Hepatocyte (in vitro differentiated cells): ENCODE results near the gene SUCNR1. TPM values are rescaled to one million over a fixed set of nuclear protein-coding genes. Genes with fewer than 3 reads are reported as not detected.

ENCODE experiments used
- DNase-seq: peaks from one replicate; pipeline ENCODE4 v3.0.0-alpha.2; 2016; ENCODE audit warnings: low spot score
- H2AFZ ChIP-seq: fragments of 200-600 bp; sonication (generic); 2 replicates; pipeline ENCODE4 v1.6.0; 2016; ENCODE audit warnings: antibody characterized with exemption, mild to moderate bottlenecking
- H3K27ac ChIP-seq: fragments of 200-600 bp; sonication (generic); 2 replicates; pipeline ENCODE4 v1.5.1; 2016; ENCODE audit warnings: mild to moderate bottlenecking
- H3K27me3 ChIP-seq: fragments of 200-600 bp; sonication (generic); 2 replicates; pipeline ENCODE4 v1.6.1; 2016
- H3K36me3 ChIP-seq: fragments of 200-600 bp; sonication (generic); replicated peaks from 2 replicates; pipeline ENCODE4 v1.5.1; 2016; ENCODE audit warnings: low read depth; ENCODE audit not compliant: insufficient read depth
- H3K4me1 ChIP-seq: fragments of 200-600 bp; sonication (generic); 2 replicates; pipeline ENCODE4 v1.5.1; 2016; ENCODE audit warnings: mild to moderate bottlenecking, moderate library complexity; ENCODE audit not compliant: insufficient read depth
- H3K4me2 ChIP-seq: fragments of 200-600 bp; sonication (generic); 2 replicates; pipeline ENCODE4 v1.6.0; 2016
- H3K4me3 ChIP-seq: fragments of 200-600 bp; sonication (generic); 2 replicates; pipeline ENCODE4 v1.5.1; 2016; ENCODE audit warnings: mild to moderate bottlenecking
- H3K79me2 ChIP-seq: fragments of 200-600 bp; sonication (generic); 2 replicates; pipeline ENCODE4 v1.6.0; 2017; ENCODE audit warnings: mild to moderate bottlenecking
- H3K9me2 ChIP-seq: fragments of 200-600 bp; sonication (generic); replicated peaks from 2 replicates; pipeline ENCODE4 v1.6.0; 2017; ENCODE audit warnings: mild to moderate bottlenecking; ENCODE audit not compliant: insufficient read depth
- H3K9me3 ChIP-seq: fragments of 200-600 bp; sonication (generic); 2 replicates; pipeline ENCODE4 v1.5.1; 2016; ENCODE audit warnings: low read depth, mild to moderate bottlenecking
- H4K20me1 ChIP-seq: fragments of 200-600 bp; sonication (generic); 2 replicates; pipeline ENCODE4 v1.6.0; 2016; ENCODE audit warnings: mild to moderate bottlenecking; ENCODE audit not compliant: insufficient read depth, poor library complexity, severe bottlenecking
- CTCF ChIP-seq: fragments of 200-600 bp; sonication (generic); IDR thresholded peaks from 2 replicates; pipeline ENCODE4 v1.5.1; 2016; ENCODE audit warnings: antibody characterized with exemption, mild to moderate bottlenecking; ENCODE audit not compliant: poor library complexity
- EZH2 ChIP-seq: fragments of 200-600 bp; sonication (generic); IDR thresholded peaks from 2 replicates; pipeline ENCODE4 v1.6.1; 2016; ENCODE audit warnings: antibody characterized with exemption, mild to moderate bottlenecking, borderline replicate concordance
- EZH2phosphoT487 ChIP-seq: fragments of 200-600 bp; sonication (generic); IDR thresholded peaks from one replicate; pipeline ENCODE4 v1.6.1; 2018; ENCODE audit warnings: antibody characterized with exemption, mild to moderate bottlenecking, low read depth, moderate library complexity; ENCODE audit not compliant: unreplicated experiment, severe bottlenecking
- WGBS: methylation state at CpG from one replicate; pipeline ENCODE4 v1.1.6; 2016; ENCODE audit warnings: low lambda C conversion rate; ENCODE audit errors: missing lambda C conversion rate; 5-methylcytosine and 5-hydroxymethylcytosine counted together
- polyA plus RNA-seq: library from polyadenylated mRNA; unstranded; fragments of >200 nt; fragmentation: Nextera tagmentation; extraction: Ambion mirVana; gene quantifications from 2 replicates; pipeline ENCODE4 v1.2.1, GENCODE V29; 2016
- total RNA-seq: library from RNA; depleted of rRNA; stranded (reverse); fragments of >200 nt; gene quantifications from 2 replicates; pipeline ENCODE4 v1.2.3, GENCODE V29; 2014

Gene SUCNR1
- total and polyA plus RNA-seq, 2 experiments from 2014 or later, result 0.40 to 0.80 TPM

DNA sequence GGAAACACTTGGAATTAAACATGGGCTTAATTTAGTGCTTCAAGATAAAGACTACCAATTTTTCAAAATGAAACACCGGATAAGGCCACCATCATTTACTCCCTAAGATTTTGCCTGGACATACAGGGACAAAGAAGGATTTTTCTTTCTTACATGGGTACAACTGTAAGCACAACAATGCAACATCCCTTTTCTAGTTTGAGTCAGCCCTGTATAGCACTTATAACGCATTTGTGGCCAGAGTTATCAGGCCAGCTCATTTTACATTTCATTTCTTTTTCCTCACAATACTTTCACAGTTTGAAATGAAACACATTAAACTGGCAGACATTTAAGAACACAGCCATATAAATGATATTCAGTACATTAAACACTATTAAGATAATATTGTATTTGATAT lies 9.8 kb upstream of the SUCNR1 start:
- WGBS, result 87% methylated on average over 2 of the region's 2 CpGs

GRCh38 chr3:151864423-151865101 lies 8.9 kb upstream of the SUCNR1 start:
- Histone ChIP-seq H3K36me3 (no peaks in the 10 kb centered on the region), H2AFZ (no peak overlapping the region), H3K79me2 (no peaks in the 10 kb centered on the region), H3K4me2 (no peak overlapping the region), H3K27me3 (no peaks in the 10 kb centered on the region), H4K20me1 (no peaks in the 10 kb centered on the region), H3K27ac (peak overlapping the region; percentile 27), H3K4me1 (peaks cover 11% of the 10 kb centered on the region), H3K9me3 (no peaks in the 10 kb centered on the region), H3K4me3 (no peak overlapping the region), H3K9me2 (no peaks in the 10 kb centered on the region)
- TF ChIP-seq CTCF (no peak), EZH2phosphoT487 (no peak), EZH2 (no peak)
- DNase-seq, result peak; percentile 32
- WGBS, result 43% methylated on average over 4 of the region's 4 CpGs

More for the DNA sequence above, 9.8 kb upstream of the SUCNR1 start:
- Histone ChIP-seq H3K79me2 (no peaks in the 10 kb centered on the region), H3K9me2 (no peaks in the 10 kb centered on the region), H3K4me1 (peaks cover 11% of the 10 kb centered on the region), H3K36me3 (no peaks in the 10 kb centered on the region), H3K27me3 (no peaks in the 10 kb centered on the region), H2AFZ (no peak overlapping the region), H3K9me3 (no peaks in the 10 kb centered on the region), H3K4me2 (no peak overlapping the region), H3K4me3 (no peak overlapping the region), H3K27ac (no peak overlapping the region), H4K20me1 (no peaks in the 10 kb centered on the region)
- TF ChIP-seq CTCF, result no peak
- TF ChIP-seq EZH2, result no peak
- no peak for TF ChIP-seq EZH2phosphoT487
- DNase-seq, result no peak

DNA sequence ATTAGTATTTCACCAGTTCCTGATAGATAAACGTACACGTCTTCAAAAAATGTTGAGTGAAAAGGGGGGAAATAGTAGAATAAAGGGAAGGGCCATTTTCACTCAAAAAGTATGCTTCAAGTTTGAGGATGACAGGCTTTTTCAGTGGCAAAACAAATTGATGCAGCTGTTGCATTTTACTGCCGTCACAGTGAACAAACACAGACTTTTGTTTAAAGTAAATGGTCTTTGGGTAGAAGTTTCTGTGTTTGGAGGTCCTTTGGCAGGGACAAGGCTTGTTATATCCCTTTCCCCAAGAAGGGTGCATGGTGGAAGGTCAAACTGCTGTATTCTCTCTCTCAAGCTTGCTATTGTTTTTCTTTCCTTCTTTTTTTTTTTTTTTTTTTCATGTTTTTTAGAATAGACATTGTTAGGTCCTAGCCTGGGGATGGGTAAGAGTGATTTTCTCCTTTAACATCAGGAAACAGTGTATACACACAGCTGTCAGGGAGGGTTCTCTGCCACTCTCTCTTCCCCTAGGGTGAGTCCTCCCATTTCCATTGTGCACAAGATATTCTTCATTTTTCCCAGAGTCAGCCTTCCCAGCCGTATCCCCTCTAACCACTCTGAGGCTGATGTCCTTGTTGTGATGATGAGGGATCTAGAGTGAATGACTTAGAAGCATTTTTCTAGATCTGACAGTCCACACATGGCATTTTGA lies 6.6 kb upstream of the SUCNR1 start:
- no peak for TF ChIP-seq EZH2
- no peak for TF ChIP-seq CTCF
- no peak for DNase-seq
- Histone ChIP-seq H3K4me3 (no peak overlapping the region), H3K27ac (no peak overlapping the region), H3K4me1 (peaks cover 11% of the 10 kb centered on the region), H3K36me3 (no peaks in the 10 kb centered on the region), H3K4me2 (no peak overlapping the region), H4K20me1 (no peaks in the 10 kb centered on the region), H2AFZ (no peak overlapping the region), H3K79me2 (no peaks in the 10 kb centered on the region), H3K9me2 (no peaks in the 10 kb centered on the region), H3K27me3 (no peaks in the 10 kb centered on the region), H3K9me3 (no peaks in the 10 kb centered on the region)
- 52% methylated on average over 4 of the region's 4 CpGs for WGBS
